ENCODE data around the gene HELT.

Gene HELT

GRCh38 chr4:185016946-185017758, 1.1 kb upstream of the HELT start:
- TF ChIP-seq, protein P1, sequence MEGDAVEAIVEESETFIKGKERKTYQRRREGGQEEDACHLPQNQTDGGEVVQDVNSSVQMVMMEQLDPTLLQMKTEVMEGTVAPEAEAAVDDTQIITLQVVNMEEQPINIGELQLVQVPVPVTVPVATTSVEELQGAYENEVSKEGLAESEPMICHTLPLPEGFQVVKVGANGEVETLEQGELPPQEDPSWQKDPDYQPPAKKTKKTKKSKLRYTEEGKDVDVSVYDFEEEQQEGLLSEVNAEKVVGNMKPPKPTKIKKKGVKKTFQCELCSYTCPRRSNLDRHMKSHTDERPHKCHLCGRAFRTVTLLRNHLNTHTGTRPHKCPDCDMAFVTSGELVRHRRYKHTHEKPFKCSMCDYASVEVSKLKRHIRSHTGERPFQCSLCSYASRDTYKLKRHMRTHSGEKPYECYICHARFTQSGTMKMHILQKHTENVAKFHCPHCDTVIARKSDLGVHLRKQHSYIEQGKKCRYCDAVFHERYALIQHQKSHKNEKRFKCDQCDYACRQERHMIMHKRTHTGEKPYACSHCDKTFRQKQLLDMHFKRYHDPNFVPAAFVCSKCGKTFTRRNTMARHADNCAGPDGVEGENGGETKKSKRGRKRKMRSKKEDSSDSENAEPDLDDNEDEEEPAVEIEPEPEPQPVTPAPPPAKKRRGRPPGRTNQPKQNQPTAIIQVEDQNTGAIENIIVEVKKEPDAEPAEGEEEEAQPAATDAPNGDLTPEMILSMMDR (IDR thresholded peaks at IDR 0.05; ENCODE audit: extremely low read depth, missing control alignments): no peak
- no peak for DNase-seq (ENCODE audit: low spot score)

DNA sequence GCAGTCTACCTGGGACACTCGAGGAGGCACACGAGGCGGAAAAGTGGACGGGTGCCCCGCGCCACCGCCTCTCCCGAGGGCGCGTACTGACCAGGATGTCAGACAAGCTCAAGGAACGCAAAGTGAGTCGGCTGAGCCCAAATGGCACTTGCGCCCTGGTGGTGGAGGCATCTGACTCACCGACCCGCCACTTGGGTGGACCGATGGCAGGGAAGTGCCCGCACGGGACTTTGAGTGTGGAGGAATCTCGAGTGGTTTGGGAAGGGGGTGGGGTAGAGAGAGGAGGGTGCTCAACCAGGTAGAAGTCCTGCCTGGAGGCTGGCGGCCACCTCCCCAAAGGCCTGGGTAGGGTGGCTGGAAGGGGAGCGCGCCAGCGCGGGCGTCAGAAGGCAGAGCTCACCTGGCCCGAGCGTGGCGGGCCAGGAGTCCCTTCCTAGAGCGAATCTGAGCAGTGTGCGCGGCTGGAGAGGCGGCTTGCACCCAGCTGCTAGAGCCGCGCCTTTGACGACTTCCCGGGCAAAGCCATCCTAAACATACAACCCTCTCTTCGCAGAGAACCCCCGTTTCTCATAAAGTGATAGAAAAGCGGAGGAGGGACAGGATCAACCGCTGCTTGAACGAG, 655 bp downstream of the HELT start:
- no peak for DNase-seq (ENCODE audit: low spot score)
- TF ChIP-seq, protein P1 (IDR thresholded peaks at IDR 0.05; ENCODE audit: extremely low read depth, missing control alignments): no peak

GRCh38 chr4:185019456-185020292, 1.4 kb downstream of the HELT start:
- TF ChIP-seq, protein P1 (IDR thresholded peaks at IDR 0.05; ENCODE audit: extremely low read depth, missing control alignments): no peak
- no peak for DNase-seq (ENCODE audit: low spot score)

- no peak for DNase-seq (ENCODE audit: low spot score)
- TF ChIP-seq, protein P1 (IDR thresholded peaks at IDR 0.05; ENCODE audit: extremely low read depth, missing control alignments): no peak
Measured at GRCh38 chr4:185020293-185020808, 2.1 kb downstream of the HELT start.

DNA sequence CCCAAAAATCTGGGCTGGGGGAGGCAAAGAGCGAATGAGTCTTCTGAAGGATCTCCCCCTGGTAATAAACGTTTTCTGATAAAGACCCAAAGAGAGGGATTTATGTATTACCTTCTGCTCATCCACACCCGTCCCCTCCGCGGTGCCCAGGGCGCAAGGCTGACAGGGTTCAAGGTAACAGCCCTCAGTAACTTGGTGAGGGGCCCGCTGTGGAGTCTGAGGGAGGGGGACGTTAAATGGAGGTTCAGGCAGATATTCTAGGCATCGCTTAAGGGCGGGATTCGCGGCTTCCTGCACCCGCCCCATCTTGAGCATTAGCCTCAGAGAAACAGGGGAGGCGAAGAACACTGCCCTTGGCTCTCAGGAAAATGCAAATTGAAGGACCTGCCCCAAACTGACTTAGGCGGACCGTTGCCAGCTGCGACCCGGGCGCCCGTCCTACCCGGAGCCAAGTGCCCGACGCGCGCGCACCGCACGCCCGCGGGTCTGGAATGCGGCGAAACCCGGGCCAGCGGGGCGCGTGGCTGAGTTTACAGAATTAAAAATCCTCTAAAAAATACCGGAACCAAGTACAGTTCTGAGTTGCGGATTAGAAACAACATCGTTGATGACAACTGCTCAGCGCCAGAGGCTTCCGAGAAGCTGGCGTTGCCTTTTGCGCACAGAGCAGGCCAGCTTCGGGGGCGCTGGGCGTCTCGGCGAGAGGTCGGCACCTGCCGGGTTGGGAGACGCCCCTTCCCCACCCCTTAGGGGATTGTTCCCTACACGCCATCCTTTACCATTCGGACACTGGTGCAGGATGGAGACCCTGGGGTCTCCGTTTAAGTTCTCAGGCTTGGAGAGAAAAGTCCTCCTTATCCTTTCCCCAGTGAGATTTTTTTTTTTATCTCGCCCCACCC, 2.8 kb downstream of the HELT start:
- no peak for DNase-seq (ENCODE audit: low spot score)
- TF ChIP-seq, protein P1 (IDR thresholded peaks at IDR 0.05; ENCODE audit: extremely low read depth, missing control alignments): no peak

GRCh38 chr4:185023471-185023870, 5.2 kb downstream of the HELT start:
- TF ChIP-seq, protein P1 (IDR thresholded peaks at IDR 0.05; ENCODE audit: extremely low read depth, missing control alignments): no peak
- DNase-seq (ENCODE audit: low spot score): no peak

Data from GM20000 (cell line).